ENCODE measurements around the gene POR.
A peak's percentile ranks its signal among the peaks of the same experiment; 100 is the strongest.

GRCh38 chr7:75905785-75906604 is 9.0 kb upstream of the POR start:
- TF ChIP-seq CTCF (IDR thresholded peaks at IDR 0.05) (no peak), POLR2AphosphoS5 (IDR thresholded peaks at IDR 0.05) (peak; percentile 19), POLR2A (IDR thresholded peaks at IDR 0.05) (no peak)
